H9 (cell line): ENCODE measurements around the gene TCF20. TPM values are rescaled to one million over a fixed set of nuclear protein-coding genes. Genes with fewer than 3 reads are reported as not detected.

ENCODE experiments used
- DNase-seq: peaks from one replicate; pipeline ENCODE4 v3.0.0-alpha.2; 2017
- H2AFZ ChIP-seq: one replicate; pipeline ENCODE4 v1.6.1; 2013; ENCODE audit warnings: mild to moderate bottlenecking, low read length, control low read depth, moderate library complexity
- H2AK5ac ChIP-seq: 2 replicates; pipeline ENCODE4 v1.6.1; 2013; ENCODE audit warnings: low read length, control low read depth, mixed read lengths; ENCODE audit not compliant: insufficient read length
- H2BK120ac ChIP-seq: one replicate; pipeline ENCODE4 v1.6.1; 2013; ENCODE audit warnings: low read depth, mild to moderate bottlenecking, low read length, control low read depth, inconsistent platforms; ENCODE audit not compliant: poor library complexity, severe bottlenecking
- H2BK12ac ChIP-seq: 2 replicates; pipeline ENCODE4 v1.6.1; 2013; ENCODE audit warnings: low read length, control low read depth, mixed read lengths, low read depth; ENCODE audit not compliant: insufficient read length
- H2BK15ac ChIP-seq: 2 replicates; pipeline ENCODE4 v1.6.1; 2013; ENCODE audit warnings: low read depth, low read length, control low read depth
- H2BK20ac ChIP-seq: one replicate; pipeline ENCODE4 v1.6.1; 2013; ENCODE audit warnings: low read depth, mild to moderate bottlenecking, low read length, control low read depth, inconsistent platforms; ENCODE audit not compliant: poor library complexity, severe bottlenecking
- H2BK5ac ChIP-seq: 2 replicates; pipeline ENCODE4 v1.6.1; 2013; ENCODE audit warnings: low read length, control low read depth, mixed read lengths; ENCODE audit not compliant: insufficient read length
- H3K14ac ChIP-seq: 2 replicates; pipeline ENCODE4 v1.6.1; 2013; ENCODE audit warnings: low read length, control low read depth; ENCODE audit not compliant: insufficient read depth
- H3K18ac ChIP-seq: 2 replicates; pipeline ENCODE4 v1.6.1; 2013; ENCODE audit warnings: low read depth, mild to moderate bottlenecking, mixed read lengths, low read length, control low read depth; ENCODE audit not compliant: insufficient read length
- H3K23ac ChIP-seq: 2 replicates; pipeline ENCODE4 v1.6.1; 2013; ENCODE audit warnings: low read length, control low read depth, mixed read lengths, low read depth; ENCODE audit not compliant: insufficient read length
- H3K23me2 ChIP-seq: 2 replicates; pipeline ENCODE4 v1.6.1; 2013; ENCODE audit warnings: low read depth, mild to moderate bottlenecking, mixed read lengths, low read length, control low read depth; ENCODE audit not compliant: insufficient read length, poor library complexity, severe bottlenecking
- H3K27ac ChIP-seq: 2 replicates; pipeline ENCODE4 v1.5.1; 2013; ENCODE audit warnings: low read length, control low read depth, mixed read lengths, low read depth; ENCODE audit not compliant: insufficient read length
- H3K27me3 ChIP-seq: 2 replicates; pipeline ENCODE4 v1.6.1; 2013; ENCODE audit warnings: low read length, control low read depth, inconsistent platforms; ENCODE audit not compliant: insufficient read depth
- H3K4ac ChIP-seq: 2 replicates; pipeline ENCODE4 v1.6.1; 2013; ENCODE audit warnings: low read depth, mild to moderate bottlenecking, control low read depth, inconsistent platforms, low read length, moderate library complexity
- H3K4me1 ChIP-seq: 2 replicates; pipeline ENCODE4 v1.6.1; 2013; ENCODE audit warnings: low read length, control low read depth, inconsistent platforms; ENCODE audit not compliant: insufficient read depth
- H3K4me2 ChIP-seq: 2 replicates; pipeline ENCODE4 v1.6.1; 2013; ENCODE audit warnings: low read length, control low read depth, mixed read lengths; ENCODE audit not compliant: insufficient read length, insufficient read depth
- H3K56ac ChIP-seq: 2 replicates; pipeline ENCODE4 v1.6.1; 2013; ENCODE audit warnings: low read depth, mild to moderate bottlenecking, mixed read lengths, low read length, control low read depth; ENCODE audit not compliant: insufficient read length
- H3K79me1 ChIP-seq: 2 replicates; pipeline ENCODE4 v1.6.1; 2013; ENCODE audit warnings: low read depth, mild to moderate bottlenecking, moderate library complexity, low read length, control low read depth, inconsistent platforms; ENCODE audit not compliant: insufficient read depth, poor library complexity, severe bottlenecking
- H3K79me2 ChIP-seq: 2 replicates; pipeline ENCODE4 v1.6.1; 2013; ENCODE audit warnings: low read length, control low read depth, inconsistent platforms; ENCODE audit not compliant: insufficient read depth
- H3K9ac ChIP-seq: 2 replicates; pipeline ENCODE4 v1.6.1; 2013; ENCODE audit warnings: low read length, control low read depth, mixed read lengths; ENCODE audit not compliant: insufficient read length; ENCODE audit errors: extremely low read depth
- H3K9me3 ChIP-seq: one replicate; pipeline ENCODE4 v1.6.1; 2013; ENCODE audit warnings: low read depth, low read length, inconsistent platforms; ENCODE audit not compliant: control insufficient read depth
- H3T11ph ChIP-seq: one replicate; pipeline ENCODE4 v1.6.1; 2013; ENCODE audit warnings: mild to moderate bottlenecking, low read length, control low read depth, inconsistent platforms
- H4K20me1 ChIP-seq: one replicate; pipeline ENCODE4 v1.6.1; 2013; ENCODE audit not compliant: control insufficient read depth, insufficient read length, insufficient read depth
- H4K5ac ChIP-seq: 2 replicates; pipeline ENCODE4 v1.6.1; 2013; ENCODE audit warnings: low read depth, mild to moderate bottlenecking, mixed read lengths, low read length, control low read depth; ENCODE audit not compliant: insufficient read length
- H4K8ac ChIP-seq: replicated peaks from 2 replicates; pipeline ENCODE4 v1.6.1; 2013; ENCODE audit warnings: low read length, control low read depth, mixed read lengths, low read depth; ENCODE audit not compliant: insufficient read length
- H4K91ac ChIP-seq: 2 replicates; pipeline ENCODE4 v1.6.1; 2013; ENCODE audit warnings: low read depth, mild to moderate bottlenecking, moderate library complexity, mixed read lengths, low read length, control low read depth; ENCODE audit not compliant: insufficient read length
- H3K27ac Mint-ChIP-seq, 3 experiments: 2 replicates in 2 of 3; 3 replicates in 1 of 3; pipeline ENCODE4 v1.8.0; 2020 to 2021; ENCODE audit warnings: mixed read lengths in 3 of 3, mild to moderate bottlenecking in 1 of 3, moderate library complexity in 1 of 3
- H3K27me3 Mint-ChIP-seq: 2 replicates; pipeline ENCODE4 v1.8.0; 2021; ENCODE audit warnings: low read depth, mild to moderate bottlenecking, moderate library complexity, mixed read lengths
- H3K36me3 Mint-ChIP-seq, 3 experiments: 2 replicates in 2 of 3; 3 replicates in 1 of 3; pipeline ENCODE4 v1.8.0; 2020 to 2021; ENCODE audit warnings: low read depth in 3 of 3, mixed read lengths in 3 of 3; ENCODE audit not compliant: insufficient read depth in 1 of 3
- H3K4me1 Mint-ChIP-seq, 2 experiments: 2 replicates each; pipeline ENCODE4 v1.8.0; 2020; ENCODE audit warnings: mixed read lengths in 2 of 2
- H3K4me3 Mint-ChIP-seq, 2 experiments: 2 replicates in 1 of 2; 3 replicates in 1 of 2; pipeline ENCODE4 v1.8.0; 2020 to 2021; ENCODE audit warnings: mild to moderate bottlenecking in 2 of 2, mixed read lengths in 2 of 2, moderate library complexity in 1 of 2
- H3K9me3 Mint-ChIP-seq, 2 experiments: 2 replicates in 1 of 2; 3 replicates in 1 of 2; pipeline ENCODE4 v1.8.0; 2020; ENCODE audit warnings: mild to moderate bottlenecking in 2 of 2, mixed read lengths in 2 of 2, moderate library complexity in 1 of 2
- WGBS: extraction: QIAGEN DNeasy Blood & Tissue Kit; methylation state at CpG from one replicate; pipeline ENCODE4 v1.1.7; 2013; ENCODE audit warnings: missing lambda C conversion rate, low lambda C conversion rate, mixed read lengths; ENCODE audit not compliant: insufficient read length; ENCODE audit errors: extremely low coverage; 5-methylcytosine and 5-hydroxymethylcytosine counted together
- total RNA-seq: library from RNA; stranded (reverse); gene quantifications from 2 replicates; pipeline ENCODE4 v1.2.1, GENCODE V29; 2021
- TF ChIP-seq, protein P1 (sequence below): fragments of 200-600 bp; sonication (generic); conservative IDR thresholded peaks from 3 replicates; pipeline ENCODE4 v1.8.0; 2021; ENCODE audit warnings: antibody characterized with exemption, mild to moderate bottlenecking

TCF20 gene
- total RNA-seq, 1 experiment from 2014 or later: 75.6 TPM

DNA sequence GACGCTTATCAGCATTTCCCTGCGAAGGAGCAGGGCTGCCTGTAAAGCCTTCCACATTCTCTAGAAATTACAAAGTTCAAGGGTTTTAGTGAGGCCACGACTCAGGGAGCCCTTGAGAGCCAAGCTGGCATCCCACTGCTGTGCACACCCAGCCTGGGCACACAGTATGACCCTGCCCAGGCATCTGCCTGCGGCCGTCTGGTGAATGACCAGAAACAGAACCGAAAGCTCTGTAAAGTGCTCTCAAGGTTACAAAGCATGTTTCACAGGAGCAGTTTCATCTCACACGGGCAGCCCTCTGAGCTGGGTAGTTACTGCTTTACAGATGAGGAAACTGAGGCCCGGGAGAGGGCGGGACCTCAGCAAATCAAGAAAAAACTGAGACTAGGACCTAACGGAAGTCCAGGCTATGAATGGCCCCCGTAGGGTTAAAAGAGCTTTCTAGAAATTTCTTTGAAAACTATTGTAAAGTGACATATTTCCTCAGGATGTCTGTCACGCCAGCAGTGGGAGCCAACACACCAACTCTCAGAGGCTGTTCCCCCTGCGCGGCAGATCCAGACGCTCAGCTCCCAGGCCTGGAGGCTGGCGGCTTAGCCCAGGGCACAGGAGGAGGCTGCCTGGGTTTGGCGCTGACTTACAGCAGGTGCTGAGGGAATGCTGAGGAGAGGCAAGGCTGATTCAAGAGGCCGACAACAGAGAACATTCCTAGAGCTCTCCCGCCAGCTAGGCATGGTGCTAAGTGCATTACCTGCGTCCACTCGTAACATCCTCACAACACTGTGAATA, 7.7 kb upstream of the TCF20 start:
- H4K8ac ChIP-seq: no peak overlapping the region
- peaks cover 5 to 8% (median 5%) of the 10 kb centered on the region in 3 experiments; a peak in 6 of 7 replicates for H3K36me3 Mint-ChIP-seq
- H4K20me1 ChIP-seq: no peaks in the 10 kb centered on the region
- H3K27ac Mint-ChIP-seq: no peak overlapping the region
- no peaks in the 10 kb centered on the region; a peak in 1 of 5 replicates for H3K9me3 Mint-ChIP-seq
- H3K9me3 ChIP-seq: no peaks in the 10 kb centered on the region
- no peaks in the 10 kb centered on the region; the same call in 1 of the 2 replicates for H3K79me2 ChIP-seq
- H3K23ac ChIP-seq: no peak overlapping the region
- H3K27me3 Mint-ChIP-seq: peaks cover 87% of the 10 kb centered on the region
- H3K4me1 ChIP-seq: peaks cover 3% of the 10 kb centered on the region; the same call in 1 of the 2 replicates
- H2AK5ac ChIP-seq: no peak overlapping the region
- no peak overlapping the region for H2BK15ac ChIP-seq
- no CpG with 5 or more reads among the region's 21 CpGs for WGBS
- no peak overlapping the region for H4K91ac ChIP-seq
- no peak overlapping the region for H3K4me3 Mint-ChIP-seq
- H2BK120ac ChIP-seq: no peak overlapping the region
- no peak overlapping the region for H2AFZ ChIP-seq
- DNase-seq: no peak
- peaks cover 4% of the 10 kb centered on the region for H3K23me2 ChIP-seq
- H3K4ac ChIP-seq: no peak overlapping the region
- no peak overlapping the region for H2BK12ac ChIP-seq
- H3K14ac ChIP-seq: no peak overlapping the region
- no peak overlapping the region for H3K4me2 ChIP-seq
- H3T11ph ChIP-seq: no peak overlapping the region
- no peak overlapping the region for H3K9ac ChIP-seq
- peaks cover 51 to 60% of the 10 kb centered on the region in 2 experiments for H3K4me1 Mint-ChIP-seq
- no peak overlapping the region for H4K5ac ChIP-seq
- H2BK20ac ChIP-seq: no peak overlapping the region
- H3K27ac ChIP-seq: no peak overlapping the region
- TF ChIP-seq, protein P1, sequence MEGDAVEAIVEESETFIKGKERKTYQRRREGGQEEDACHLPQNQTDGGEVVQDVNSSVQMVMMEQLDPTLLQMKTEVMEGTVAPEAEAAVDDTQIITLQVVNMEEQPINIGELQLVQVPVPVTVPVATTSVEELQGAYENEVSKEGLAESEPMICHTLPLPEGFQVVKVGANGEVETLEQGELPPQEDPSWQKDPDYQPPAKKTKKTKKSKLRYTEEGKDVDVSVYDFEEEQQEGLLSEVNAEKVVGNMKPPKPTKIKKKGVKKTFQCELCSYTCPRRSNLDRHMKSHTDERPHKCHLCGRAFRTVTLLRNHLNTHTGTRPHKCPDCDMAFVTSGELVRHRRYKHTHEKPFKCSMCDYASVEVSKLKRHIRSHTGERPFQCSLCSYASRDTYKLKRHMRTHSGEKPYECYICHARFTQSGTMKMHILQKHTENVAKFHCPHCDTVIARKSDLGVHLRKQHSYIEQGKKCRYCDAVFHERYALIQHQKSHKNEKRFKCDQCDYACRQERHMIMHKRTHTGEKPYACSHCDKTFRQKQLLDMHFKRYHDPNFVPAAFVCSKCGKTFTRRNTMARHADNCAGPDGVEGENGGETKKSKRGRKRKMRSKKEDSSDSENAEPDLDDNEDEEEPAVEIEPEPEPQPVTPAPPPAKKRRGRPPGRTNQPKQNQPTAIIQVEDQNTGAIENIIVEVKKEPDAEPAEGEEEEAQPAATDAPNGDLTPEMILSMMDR: 0 out of 3 replicates have a peak, but pooled peaks have one; percentile 29
- no peak overlapping the region for H3K56ac ChIP-seq
- no peaks in the 10 kb centered on the region for H3K79me1 ChIP-seq
- H2BK5ac ChIP-seq: no peak overlapping the region
- no peaks in the 10 kb centered on the region; the same call in 1 of the 2 replicates for H3K27me3 ChIP-seq
- no peak overlapping the region for H3K18ac ChIP-seq
